Activated CD4-positive, alpha-beta T cell treated with anti-CD3 and anti-CD28 coated beads for 4 hours (primary cell): ENCODE results near the gene SAT2.

Source experiments
- DNase-seq, 2 donors: peaks; one replicate each; pipeline ENCODE4 v3.0.0-alpha.2; 2020

SAT2 gene

DNA sequence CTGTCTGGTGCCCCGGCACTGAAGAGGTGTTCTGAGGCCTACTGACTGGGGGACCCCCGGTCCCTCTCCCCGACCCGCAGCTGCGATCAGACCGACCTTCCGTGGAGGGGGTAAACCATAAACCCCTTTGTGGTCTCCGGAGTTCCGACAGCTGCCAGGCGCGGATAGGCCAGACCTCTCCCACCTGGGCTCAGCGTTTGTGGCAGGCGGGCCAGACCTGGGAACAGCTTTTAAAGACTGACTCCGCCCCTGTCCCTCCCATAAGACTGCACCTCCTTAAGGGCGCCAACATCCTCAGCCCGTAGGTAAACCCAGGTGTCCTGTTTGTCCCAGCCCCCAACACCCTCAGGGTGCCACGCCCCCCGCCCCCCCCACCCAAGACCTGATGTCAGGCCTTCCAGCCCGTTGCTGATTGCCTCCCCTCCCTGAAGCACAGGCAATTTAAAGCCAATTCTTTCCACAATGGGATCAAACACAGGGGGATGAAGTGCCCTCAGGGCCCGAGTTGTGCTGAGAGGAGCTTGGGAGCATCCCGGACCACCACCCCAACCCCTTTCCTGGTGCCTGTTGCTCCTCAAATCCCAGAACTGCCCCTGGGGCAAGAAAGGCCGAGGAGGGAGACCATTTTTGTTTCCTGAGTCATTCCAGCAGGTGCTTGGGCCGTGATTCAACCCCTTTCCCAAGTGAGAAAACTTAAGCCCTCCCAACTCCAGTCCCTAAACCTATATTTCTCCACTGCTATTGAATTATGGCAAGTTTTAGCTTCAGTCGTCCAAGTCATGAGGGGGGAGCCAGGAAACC, 37.5 kb downstream of the SAT2 start, which contains the start of gene SOX15:
Gene SOX15 (minus strand): TSS at position 204 of the 801 bp plus-strand sequence. CDS start 418 bp downstream, outside the sequence.
- no peak for DNase-seq

DNA sequence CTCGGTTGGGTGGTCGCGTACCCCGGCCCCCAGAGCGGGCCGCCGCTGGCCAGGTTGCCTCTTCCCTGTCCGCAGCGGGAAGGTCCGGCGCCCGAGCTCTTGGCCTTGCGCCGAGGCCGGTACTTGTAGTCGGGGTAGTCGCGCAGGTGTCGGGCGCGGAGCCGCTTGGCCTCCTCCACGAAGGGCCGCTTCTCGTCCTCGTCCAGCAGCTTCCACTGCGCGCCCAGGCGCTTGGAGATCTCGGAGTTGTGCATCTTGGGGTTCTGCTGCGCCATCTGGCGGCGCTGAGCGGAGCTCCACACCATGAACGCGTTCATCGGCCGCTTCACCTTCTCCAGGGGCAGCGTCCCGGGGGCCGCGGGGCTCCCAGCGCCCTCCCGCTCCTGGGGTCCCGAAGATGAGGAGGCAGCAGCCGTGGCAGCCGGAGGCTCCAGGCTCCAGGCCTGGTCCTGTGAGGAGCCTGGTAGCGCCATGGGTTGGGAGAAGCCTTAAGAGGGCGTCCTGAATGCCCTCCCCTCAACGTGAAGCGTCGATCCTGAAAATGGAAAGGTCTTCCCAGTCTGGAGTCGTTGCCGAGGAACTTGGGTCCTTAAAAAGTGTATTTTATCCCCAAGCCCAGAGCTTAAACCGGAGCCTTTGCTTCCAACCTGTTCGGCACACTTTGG, 38.3 kb downstream of the SAT2 start:
- peak; percentile 63 to 68 for DNase-seq

DNA sequence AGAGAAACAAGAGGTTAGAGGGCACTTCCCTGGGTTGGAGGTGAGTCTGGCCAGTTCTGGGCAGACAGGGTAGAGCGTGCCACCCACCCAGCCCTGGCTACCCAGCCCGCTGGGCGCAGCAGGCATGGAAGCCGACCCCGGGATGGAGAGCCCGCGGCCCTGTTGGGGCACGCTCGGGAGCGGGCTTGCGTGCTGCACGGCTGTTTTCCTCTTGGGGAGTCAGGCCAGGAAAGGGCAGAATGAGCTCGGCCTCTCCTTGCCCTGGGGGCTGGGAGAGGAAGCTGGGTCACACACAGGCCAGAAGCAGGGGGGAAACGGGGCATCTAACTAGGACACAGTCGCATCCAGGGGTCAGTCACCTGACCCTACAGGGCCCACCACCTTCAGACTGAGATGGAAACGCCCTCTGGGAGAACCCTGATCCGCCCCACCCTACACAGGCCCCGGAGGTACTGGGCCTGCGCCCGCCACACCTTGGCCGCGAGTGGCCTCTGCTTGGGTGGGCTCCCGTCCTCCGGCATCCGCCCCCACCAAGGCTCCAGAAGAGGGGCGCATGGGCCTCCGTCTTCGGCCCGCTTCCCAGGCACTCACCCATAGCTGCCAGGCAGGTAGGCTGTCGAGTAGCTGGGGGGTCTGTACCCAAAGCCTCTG, 38.9 kb downstream of the SAT2 start:
- DNase-seq: no peak

DNA sequence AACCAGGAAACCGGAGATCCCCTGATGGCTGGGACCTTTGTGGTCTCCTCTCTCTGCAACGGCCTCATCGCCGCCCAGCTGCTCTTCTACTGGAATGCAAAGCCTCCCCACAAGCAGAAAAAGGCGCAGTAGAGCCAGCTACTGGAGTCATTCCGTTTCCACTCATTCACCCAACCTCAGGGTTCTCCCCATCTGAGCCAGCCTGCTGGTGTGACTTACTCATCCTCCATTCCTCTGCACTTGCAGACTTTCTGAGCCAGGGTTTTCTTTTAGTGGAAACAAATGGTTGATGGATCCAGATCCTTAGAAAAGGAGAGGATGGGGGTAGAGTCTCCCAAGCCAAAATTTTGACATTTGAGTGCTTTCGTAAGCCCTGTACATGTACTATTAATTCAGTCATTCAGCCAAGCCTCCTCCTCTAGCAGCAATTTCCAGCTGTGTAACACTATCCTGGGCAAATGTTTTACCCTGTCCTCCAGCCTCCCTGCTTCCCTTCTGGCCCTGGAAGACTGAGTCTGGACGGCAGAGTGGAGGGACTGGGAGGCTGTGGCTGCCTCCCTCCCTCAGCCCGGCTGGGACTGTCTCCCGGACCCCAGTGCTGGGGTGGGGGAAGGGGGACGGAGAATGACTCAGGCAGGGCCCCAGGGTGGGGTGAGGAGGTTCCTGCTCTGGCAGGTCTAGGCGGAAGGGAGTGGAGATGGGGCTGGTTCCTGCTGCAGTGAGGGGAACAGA, 40.0 kb downstream of the SAT2 start:
- DNase-seq: no peak

DNA sequence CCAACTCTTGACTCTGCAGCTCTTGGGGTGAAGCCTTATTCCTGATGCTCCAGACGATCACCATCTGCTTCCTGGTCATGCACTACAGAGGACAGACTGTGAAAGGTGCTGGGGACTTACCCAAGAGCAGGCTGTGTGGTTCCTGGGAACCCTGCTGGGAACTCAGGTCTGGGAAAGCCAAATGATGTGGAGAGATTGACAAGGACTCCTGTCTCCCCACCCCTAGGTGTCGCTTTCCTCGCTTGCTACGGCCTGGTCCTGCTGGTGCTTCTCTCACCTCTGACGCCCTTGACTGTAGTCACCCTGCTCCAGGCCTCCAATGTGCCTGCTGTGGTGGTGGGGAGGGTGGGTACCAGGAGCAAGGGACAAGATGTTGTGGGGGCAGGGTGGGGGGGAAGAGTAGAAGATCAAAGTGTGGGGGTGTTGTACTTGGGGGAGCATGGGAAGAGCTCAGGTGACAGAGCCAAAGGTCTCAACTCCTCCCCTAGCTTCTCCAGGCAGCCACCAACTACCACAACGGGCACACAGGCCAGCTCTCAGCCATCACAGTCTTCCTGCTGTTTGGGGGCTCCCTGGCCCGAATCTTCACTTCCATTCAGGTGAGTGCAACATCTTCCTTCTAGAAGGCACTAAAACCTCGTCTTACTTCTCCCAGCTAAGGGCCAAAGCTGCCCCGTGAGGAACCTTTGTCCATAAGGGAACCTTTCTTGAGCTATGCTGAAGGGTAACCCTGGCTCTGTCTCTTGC, 40.8 kb downstream of the SAT2 start:
- DNase-seq: no peak

DNA sequence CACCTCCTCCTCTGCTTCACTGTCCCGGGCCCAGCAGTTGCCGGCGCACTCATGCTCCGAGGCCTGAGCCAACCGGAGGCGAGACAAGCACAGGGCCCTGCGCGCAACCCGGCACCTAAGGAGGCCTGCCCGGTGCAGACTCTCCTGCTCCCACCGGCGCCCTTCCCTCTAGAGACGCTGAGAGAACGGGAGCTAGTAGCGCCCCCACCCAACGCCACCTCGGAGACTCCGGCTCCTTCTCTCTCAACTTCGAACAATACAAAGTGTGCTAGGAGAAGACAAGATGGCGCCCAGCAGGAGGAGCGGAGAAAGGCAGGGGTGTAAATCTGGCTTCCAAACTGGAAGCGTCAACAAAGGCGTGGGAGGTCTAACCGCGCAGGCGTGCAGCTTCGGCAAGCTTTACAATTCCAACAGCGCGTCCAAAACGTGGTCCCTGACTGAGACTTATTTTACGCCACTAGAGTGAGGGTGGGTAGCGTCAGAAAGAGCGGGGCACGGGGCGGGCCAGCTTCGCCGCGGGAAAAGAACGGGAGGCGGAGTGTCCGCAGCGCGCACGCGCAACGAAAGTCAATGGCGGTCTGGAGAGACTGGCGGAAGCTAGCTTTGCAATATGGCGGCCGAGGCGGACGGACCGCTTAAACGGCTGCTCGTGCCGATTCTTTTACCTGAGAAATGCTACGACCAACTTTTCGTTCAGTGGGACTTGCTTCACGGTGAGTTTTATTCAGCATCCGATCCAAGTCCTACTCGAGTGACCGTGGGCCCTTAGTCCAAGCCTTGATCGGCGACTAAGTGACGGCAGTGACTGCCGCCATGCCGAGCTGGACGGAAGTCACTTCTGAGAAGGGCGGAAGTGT, 44.1 kb downstream of the SAT2 start, which contains the start of gene MPDU1:
Gene MPDU1 (plus strand): TSS at position 600 of the 857 bp plus-strand sequence. CDS start 11 bp downstream, at position 611.
- DNase-seq: peak; percentile 92 to 93

DNA sequence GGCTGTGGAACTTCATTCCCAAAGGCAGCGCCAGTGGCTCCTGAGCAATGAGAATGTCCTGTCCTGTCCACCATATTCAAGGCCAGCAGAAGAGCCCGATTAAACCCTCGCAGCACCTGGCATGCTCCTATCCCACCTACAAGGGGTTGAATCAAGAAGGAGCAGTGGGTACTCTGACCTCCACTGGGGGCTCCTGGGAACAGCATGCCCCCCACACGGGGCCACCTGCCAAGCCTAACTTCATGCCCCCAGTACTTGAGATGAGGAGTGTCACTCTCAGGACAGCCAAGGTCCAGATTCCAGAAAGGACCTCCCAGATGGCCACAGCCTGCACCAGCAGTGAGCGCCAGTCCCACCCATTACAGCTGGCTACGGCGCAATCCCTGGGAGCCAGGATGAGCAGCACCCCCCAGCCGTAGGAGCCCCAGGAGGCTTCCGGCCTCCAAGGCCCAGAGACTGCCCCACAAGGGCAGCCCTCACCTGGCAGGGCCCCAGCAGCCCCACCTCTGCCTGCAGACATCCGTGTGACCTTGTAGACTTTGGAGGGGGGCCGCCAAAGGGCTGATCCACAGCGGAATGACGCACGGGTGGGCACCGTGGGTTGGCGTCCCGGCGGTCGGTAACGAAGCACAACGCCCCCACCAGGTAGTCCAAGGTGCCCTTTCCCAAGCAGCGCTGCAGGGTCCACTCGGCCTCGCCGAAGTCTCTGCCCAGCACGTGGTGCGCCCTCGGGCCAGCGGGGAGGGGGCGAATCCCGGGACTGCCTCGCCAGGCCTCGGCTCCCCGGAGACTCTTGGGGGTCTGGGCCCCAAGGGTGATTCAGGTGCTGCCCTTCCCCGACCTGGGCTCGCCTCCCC, 45.0 kb downstream of the SAT2 start:
- no peak for DNase-seq

DNA sequence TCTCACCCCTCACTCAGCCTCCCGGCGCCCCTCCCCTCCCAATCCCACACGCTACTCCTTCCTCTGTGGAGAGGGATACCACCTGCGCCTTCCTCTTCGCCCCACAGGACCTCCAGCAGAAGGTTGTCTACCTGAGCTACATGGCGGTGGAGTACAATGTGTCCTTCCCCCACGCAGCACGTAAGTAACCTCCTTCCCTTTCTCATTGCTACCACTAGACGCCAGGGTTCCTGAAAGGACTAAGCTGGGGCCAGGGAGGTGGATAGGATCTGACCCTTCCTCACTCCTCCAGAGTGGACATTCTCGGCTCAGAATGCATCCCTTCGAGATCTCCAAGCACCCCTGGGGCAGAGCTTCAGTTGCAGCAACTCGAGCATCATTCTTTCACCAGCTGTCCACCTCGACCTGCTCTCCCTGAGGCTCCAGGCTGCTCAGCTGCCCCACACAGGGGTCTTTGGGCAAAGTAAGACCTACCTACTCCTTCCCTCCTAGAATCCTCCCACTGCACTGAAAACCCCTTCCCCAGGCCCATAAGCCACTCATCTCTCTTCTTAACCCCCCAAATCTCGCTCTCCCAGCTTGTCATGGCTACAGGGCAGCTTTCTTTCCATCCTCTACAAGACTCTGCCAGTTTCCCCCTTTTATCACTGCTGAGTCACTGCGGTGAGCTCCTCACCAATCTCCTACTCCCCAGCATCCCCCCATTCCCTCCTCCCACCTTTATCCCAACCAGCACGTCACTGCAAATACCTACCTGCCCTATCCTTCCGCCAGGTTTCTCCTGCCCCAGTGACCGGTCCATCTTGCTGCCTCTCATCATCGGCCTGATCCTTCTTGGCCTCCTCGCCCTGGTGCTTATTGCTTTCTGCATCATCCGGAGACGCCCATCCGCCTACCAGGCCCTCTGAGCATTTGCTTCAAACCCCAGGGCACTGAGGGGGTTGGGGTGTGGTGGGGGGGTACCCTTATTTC, 46.7 kb downstream of the SAT2 start:
- no peak for DNase-seq

DNA sequence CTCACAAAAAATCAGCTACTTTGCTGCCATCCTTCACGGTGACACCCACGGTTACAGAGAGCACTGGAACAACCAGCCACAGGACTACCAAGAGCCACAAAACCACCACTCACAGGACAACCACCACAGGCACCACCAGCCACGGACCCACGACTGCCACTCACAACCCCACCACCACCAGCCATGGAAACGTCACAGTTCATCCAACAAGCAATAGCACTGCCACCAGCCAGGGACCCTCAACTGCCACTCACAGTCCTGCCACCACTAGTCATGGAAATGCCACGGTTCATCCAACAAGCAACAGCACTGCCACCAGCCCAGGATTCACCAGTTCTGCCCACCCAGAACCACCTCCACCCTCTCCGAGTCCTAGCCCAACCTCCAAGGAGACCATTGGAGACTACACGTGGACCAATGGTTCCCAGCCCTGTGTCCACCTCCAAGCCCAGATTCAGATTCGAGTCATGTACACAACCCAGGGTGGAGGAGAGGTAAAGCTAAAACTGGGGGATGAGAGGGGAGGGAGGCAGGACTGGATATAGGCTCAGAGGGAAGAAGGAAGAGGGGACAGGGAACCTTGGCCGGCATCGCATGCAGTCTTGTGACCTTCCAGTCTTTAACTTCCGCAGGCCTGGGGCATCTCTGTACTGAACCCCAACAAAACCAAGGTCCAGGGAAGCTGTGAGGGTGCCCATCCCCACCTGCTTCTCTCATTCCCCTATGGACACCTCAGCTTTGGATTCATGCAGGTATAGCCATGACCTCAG, 47.6 kb downstream of the SAT2 start:
- DNase-seq: no peak

DNA sequence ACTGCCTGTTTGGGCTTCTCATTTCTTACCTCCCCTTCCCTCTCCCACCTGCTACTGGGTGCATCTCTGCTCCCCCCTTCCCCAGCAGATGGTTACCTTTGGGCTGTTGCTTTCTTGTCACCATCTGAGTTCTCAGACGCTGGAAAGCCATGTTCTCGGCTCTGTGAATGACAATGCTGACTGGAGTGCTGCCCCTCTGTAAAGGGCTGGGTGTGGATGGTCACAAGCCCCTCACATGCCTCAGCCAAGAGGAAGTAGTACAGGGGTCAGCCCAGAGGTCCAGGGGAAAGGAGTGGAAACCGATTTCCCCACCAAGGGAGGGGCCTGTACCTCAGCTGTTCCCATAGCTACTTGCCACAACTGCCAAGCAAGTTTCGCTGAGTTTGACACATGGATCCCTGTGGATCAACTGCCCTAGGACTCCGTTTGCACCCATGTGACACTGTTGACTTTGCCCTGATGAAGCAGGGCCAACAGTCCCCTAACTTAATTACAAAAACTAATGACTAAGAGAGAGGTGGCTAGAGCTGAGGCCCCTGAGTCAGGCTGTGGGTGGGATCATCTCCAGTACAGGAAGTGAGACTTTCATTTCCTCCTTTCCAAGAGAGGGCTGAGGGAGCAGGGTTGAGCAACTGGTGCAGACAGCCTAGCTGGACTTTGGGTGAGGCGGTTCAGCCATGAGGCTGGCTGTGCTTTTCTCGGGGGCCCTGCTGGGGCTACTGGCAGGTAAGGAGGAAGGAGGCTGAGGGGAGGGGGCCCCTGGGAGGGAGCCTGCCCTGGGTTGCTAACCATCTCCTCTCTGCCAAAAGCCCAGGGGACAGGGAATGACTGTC, 48.4 kb downstream of the SAT2 start, which contains the start of gene CD68:
Gene CD68 (plus strand): TSS at position 638 of the 833 bp plus-strand sequence. CDS start 40 bp downstream, at position 678.
- DNase-seq: peak; percentile 66 to 75

DNA sequence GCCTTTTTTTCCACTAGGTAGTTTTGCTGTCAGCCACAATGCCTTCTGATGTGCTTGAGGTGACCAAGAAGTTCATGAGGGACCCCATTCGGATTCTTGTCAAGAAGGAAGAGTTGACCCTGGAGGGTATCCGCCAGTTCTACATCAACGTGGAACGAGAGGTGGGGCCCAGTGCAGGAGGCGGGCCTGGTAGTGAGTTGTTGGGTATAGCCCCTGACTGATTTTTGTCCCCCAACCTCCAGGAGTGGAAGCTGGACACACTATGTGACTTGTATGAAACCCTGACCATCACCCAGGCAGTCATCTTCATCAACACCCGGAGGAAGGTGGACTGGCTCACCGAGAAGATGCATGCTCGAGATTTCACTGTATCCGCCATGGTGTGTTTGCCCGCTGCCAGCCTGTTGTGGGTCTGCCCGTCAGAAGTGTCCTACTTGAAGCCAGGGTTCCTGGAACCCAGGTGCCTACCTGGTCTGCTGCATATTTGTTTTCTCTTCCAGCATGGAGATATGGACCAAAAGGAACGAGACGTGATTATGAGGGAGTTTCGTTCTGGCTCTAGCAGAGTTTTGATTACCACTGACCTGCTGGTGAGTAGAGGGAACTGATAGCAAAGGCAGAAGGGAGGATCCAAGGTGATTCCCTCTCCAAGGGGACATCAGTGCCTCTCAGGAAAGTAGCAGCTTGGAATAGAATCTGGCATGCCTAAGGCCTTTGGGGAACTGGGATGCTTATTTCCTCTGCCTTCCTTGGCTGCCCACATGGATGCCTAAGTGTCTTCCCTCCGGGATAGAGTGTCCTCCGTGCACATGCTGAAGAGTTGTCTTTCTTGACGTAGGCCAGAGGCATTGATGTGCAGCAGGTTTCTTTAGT, 50.1 kb downstream of the SAT2 start:
- DNase-seq: no peak

DNA sequence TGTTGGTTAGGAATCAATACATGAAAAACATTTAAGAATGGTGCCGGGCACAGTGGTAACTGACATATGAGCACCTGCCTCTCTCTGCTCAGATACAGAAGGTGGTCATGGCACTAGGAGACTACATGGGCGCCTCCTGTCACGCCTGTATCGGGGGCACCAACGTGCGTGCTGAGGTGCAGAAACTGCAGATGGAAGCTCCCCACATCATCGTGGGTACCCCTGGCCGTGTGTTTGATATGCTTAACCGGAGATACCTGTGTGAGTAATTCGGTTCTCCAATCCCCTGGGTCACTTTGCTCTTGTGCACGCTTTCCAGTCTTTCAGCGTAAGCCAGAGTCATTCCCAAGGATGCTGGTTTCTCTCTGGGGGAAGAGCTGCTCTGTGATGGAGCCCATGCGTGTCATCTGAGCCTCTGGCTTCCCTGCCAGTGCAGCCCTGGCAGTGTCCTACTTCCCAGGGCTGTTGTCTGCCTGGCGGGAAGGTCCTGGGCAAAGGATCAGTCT, 51.1 kb downstream of the SAT2 start:
- no peak for DNase-seq
